PC-9 (cell line): ENCODE results near the gene GALNT9.

Source experiments
- CTCF ChIP-seq: fragments of 200-600 bp; sonication (generic); conservative IDR thresholded peaks from 2 replicates; pipeline ENCODE4 v1.6.1; 2017; ENCODE audit warnings: mixed run types, antibody characterized with exemption, mild to moderate bottlenecking, moderate library complexity
- EZH2 ChIP-seq: fragments of 200-600 bp; sonication (generic); IDR thresholded peaks from 2 replicates; pipeline ENCODE4 v1.8.0; 2017; ENCODE audit warnings: antibody characterized with exemption, low read depth

GRCh38 chr12:132258543-132258942, 70.8 kb downstream of the GALNT9 start:
- TF ChIP-seq CTCF (no peak), EZH2 (no peak)
